Effector memory CD8-positive, alpha-beta T cell (primary cell): ENCODE results near the gene MARS1.
"Not testable (repeated sequence)": the region's sequence is repeated elsewhere in the genome, so short reads cannot be mapped to it uniquely, and the experiment has no call there.

Experiments used
- ATAC-seq: fragments of 150-1000 bp; cut with Tn5 transposase; replicated peaks from 2 replicates; pipeline ENCODE4 v1.10.0; 2021; ENCODE audit warnings: mild to moderate bottlenecking, moderate library complexity
- DNase-seq, 3 experiments: peaks; one replicate each; pipeline ENCODE4 v3.0.0; 2021
- H3K27ac Mint-ChIP-seq, 2 donors: one replicate each; pipeline ENCODE4 v1.8.0; 2022; ENCODE audit warnings: mild to moderate bottlenecking in 2 of 2, mixed read lengths in 2 of 2, moderate library complexity in 2 of 2
- H3K27me3 Mint-ChIP-seq, 2 donors: one replicate each; pipeline ENCODE4 v1.8.0; 2022; ENCODE audit warnings: mixed read lengths in 2 of 2
- H3K36me3 Mint-ChIP-seq: one replicate; pipeline ENCODE4 v1.8.0; 2022; ENCODE audit warnings: mild to moderate bottlenecking, moderate library complexity, mixed read lengths; ENCODE audit not compliant: insufficient read depth
- H3K4me1 Mint-ChIP-seq, 2 donors: one replicate each; pipeline ENCODE4 v1.8.0; 2022; ENCODE audit warnings: low read depth in 2 of 2, mixed read lengths in 2 of 2
- H3K4me3 Mint-ChIP-seq, 2 donors: one replicate each; pipeline ENCODE4 v1.8.0; 2022; ENCODE audit warnings: mild to moderate bottlenecking in 2 of 2, mixed read lengths in 2 of 2, moderate library complexity in 2 of 2
- H3K9me3 Mint-ChIP-seq, 2 donors: one replicate each; pipeline ENCODE4 v1.8.0; 2022; ENCODE audit warnings: mixed read lengths in 2 of 2

The MARS1 gene

DNA sequence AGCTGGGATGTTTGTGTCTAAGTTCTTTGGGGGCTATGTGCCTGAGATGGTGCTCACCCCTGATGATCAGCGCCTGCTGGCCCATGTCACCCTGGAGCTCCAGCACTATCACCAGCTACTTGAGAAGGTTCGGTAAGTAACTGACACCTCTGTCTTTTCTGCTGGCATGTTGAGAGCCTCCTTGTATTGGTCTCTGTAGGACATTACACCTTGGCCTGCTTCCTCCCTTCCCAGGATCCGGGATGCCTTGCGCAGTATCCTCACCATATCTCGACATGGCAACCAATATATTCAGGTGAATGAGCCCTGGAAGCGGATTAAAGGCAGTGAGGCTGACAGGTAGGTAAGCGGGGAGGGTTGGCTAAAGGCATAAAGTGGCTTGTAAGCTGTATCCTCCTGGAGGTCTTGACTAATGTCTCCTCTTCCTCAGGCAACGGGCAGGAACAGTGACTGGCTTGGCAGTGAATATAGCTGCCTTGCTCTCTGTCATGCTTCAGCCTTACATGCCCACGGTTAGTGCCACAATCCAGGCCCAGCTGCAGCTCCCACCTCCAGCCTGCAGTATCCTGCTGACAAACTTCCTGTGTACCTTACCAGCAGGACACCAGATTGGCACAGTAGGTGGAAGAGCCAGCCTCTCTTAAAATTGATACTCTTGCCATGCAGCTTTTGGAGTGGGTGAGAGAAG, 27.0 kb downstream of the MARS1 start:
- Mint-ChIP-seq H3K4me1 (peaks cover 21 to 26% of the 10 kb centered on the region in 2 donors), H3K27me3 (no peaks in the 10 kb centered on the region), H3K27ac (peak overlapping the region; percentile 31 to 32), H3K4me3 (no peak overlapping the region), H3K36me3 (peaks cover 95% of the 10 kb centered on the region), H3K9me3 (no peaks in the 10 kb centered on the region)
- ATAC-seq (no peak), DNase-seq (no peak)

DNA sequence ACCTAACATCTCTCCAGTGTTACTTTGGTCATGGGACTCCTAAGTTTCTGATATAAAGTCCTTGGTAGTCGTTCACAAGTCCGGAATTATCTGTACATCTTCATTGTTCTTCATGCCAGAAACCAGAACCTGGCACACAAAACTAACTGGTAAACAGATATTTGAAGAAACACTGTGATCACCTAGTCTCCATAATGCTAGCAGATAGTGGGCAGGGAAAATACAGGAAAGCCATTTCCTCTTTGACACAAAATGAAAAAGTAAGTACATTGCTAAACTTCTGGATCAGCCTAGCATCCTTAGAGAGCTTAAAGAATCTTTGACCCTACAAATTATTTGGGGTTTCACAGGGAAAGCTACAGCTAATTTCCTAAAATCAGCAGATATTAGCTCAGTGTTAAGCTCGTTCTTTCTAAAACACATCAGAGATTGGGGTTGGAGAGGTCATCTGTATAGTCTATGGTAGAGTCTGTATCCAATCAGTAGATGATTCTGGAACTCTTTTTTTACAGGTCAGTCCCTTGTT, 27.6 kb downstream of the MARS1 start:
- DNase-seq, result no peak
- peak overlapping the region; percentile 31 to 32 for H3K27ac Mint-ChIP-seq
- H3K4me1 Mint-ChIP-seq, result peaks cover 24 to 29% of the 10 kb centered on the region in 2 donors
- H3K9me3 Mint-ChIP-seq, result no peaks in the 10 kb centered on the region
- peaks cover 95% of the 10 kb centered on the region for H3K36me3 Mint-ChIP-seq
- H3K27me3 Mint-ChIP-seq, result no peaks in the 10 kb centered on the region
- no peak overlapping the region for H3K4me3 Mint-ChIP-seq
- no peak for ATAC-seq

DNA sequence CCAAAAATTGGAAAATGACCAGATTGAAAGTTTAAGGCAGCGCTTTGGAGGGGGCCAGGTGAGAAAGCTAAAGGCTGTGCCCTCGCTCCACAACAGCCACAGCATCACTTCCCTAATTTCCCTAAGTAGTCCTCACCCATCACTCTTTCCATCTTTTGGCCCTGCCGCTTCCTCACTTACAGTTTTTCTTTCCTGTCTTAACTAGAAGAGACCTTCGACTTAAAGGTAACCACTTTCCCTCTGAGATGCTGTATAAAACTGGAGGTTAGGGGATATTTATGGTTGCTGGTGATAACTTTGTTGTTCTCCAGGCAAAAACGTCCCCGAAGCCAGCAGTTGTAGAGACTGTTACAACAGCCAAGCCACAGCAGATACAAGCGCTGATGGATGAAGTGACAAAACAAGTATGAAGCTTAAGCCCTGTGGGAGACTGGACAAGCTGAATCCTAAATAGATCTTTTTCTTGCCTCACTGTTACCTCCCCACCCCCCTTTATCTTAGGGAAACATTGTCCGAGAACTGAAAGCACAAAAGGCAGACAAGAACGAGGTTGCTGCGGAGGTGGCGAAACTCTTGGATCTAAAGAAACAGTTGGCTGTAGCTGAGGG, 28.2 kb downstream of the MARS1 start:
- Mint-ChIP-seq H3K9me3 (no peaks in the 10 kb centered on the region), H3K4me1 (peaks cover 25 to 31% of the 10 kb centered on the region in 2 donors), H3K27me3 (no peaks in the 10 kb centered on the region), H3K27ac (no peak overlapping the region), H3K36me3 (peaks cover 98% of the 10 kb centered on the region), H3K4me3 (no peak overlapping the region)
- ATAC-seq (no peak), DNase-seq (no peak)

GRCh38 chr12:57516617-57517153, 28.8 kb downstream of the MARS1 start:
- ATAC-seq (no peak), DNase-seq (no peak)
- H3K27me3 Mint-ChIP-seq, result no peaks in the 10 kb centered on the region
- peaks cover 99% of the 10 kb centered on the region for H3K36me3 Mint-ChIP-seq
- H3K4me3 Mint-ChIP-seq, result peak overlapping the region in 1 of 2 donors; percentile 37
- peaks cover 31 to 35% of the 10 kb centered on the region in 2 donors for H3K4me1 Mint-ChIP-seq
- H3K27ac Mint-ChIP-seq, result no peak overlapping the region
- no peaks in the 10 kb centered on the region for H3K9me3 Mint-ChIP-seq

- peak overlapping the region in 1 of 2 donors; percentile 31 for H3K27ac Mint-ChIP-seq
- H3K4me1 Mint-ChIP-seq, result peaks cover 36 to 40% of the 10 kb centered on the region in 2 donors
- H3K27me3 Mint-ChIP-seq, result no peaks in the 10 kb centered on the region
Measured at GRCh38 chr12:57517187-57517586, 29.3 kb downstream of the MARS1 start.

DNA sequence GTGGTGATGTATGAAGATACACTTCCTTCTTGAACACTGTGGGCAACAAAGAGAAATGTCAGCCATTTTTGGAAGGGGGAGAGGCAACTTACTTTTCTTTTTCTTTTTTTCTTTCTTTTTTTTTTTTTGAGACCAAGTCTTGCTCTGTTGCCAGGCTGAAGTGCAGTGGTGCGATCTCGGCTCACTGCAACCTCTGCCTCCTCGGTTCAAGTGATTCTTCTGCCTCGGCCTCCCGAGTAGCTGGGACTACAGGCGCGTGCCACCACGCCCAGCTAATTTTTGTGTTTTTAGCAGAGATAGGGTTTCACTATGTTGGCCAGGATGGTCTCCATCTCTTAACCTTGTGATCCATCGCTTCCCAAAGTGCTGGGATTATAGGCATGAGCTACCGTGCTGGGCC, 29.9 kb downstream of the MARS1 start:
- Mint-ChIP-seq H3K36me3 (peaks cover 96% of the 10 kb centered on the region), H3K4me1 (peaks cover 36 to 39% of the 10 kb centered on the region in 2 donors), H3K27ac (peak overlapping the region; percentile 31 to 99)
- not testable (repeated sequence) for H3K9me3 Mint-ChIP-seq, DNase-seq, H3K4me3 Mint-ChIP-seq, ATAC-seq, H3K27me3 Mint-ChIP-seq

More at GRCh38 chr12:57517187-57517586, 29.3 kb downstream of the MARS1 start:
- no peaks in the 10 kb centered on the region for H3K9me3 Mint-ChIP-seq
- H3K36me3 Mint-ChIP-seq, result peaks cover 99% of the 10 kb centered on the region
- DNase-seq, result no peak
- H3K4me3 Mint-ChIP-seq, result peak overlapping the region in 1 of 2 donors; percentile 37
- no peak for ATAC-seq

DNA sequence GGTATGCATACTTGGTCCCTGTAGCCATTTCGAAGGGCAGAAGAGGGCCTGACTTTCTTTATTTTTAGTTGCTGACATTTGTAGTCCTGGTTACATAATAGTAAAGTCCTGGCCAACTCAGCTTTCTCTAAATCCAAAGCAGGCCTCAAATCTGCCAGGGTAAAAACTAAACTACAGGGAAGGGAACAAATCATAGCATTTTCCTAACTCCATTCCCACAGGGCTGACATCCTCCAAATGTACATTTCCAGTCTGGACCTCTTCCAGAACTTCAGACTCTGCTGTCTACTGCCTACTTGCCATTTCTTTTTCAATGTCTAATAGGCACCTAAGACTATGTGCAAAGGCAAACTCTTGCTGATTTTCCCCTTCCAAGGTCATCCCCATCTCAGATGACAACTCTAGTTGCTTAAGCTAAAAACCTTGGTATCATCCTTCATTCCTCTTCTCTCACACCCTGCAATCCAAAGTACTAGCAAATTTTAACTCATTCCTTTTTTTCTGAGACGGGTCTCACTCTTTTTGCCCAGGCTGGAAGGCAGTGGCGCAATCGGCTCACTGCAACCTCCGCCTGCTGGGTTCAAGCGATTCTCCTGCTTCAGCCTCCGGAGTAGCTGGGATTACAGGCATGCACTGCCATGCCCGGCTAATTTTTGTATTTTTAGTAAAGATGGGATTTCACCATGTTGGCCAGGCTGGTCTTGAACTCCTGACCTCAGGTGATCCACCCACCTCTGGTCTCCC, 30.5 kb downstream of the MARS1 start:
- H3K4me1 Mint-ChIP-seq, result peaks cover 40 to 43% of the 10 kb centered on the region in 2 donors
- H3K36me3 Mint-ChIP-seq, result peaks cover 94% of the 10 kb centered on the region
- no peaks in the 10 kb centered on the region for H3K27me3 Mint-ChIP-seq
- ATAC-seq, result no peak
- H3K27ac Mint-ChIP-seq, result peak overlapping the region; percentile 99
- no peak for DNase-seq
- H3K9me3 Mint-ChIP-seq, result no peaks in the 10 kb centered on the region
- H3K4me3 Mint-ChIP-seq, result peak overlapping the region; percentile 97 to 98

GRCh38 chr12:57518920-57519795, 31.3 kb downstream of the MARS1 start:
- Mint-ChIP-seq H3K4me1 (peaks cover 48 to 50% of the 10 kb centered on the region in 2 donors), H3K9me3 (no peaks in the 10 kb centered on the region), H3K27ac (peak overlapping the region; percentile 99), H3K4me3 (peak overlapping the region; percentile 97 to 98), H3K36me3 (peaks cover 92% of the 10 kb centered on the region), H3K27me3 (no peaks in the 10 kb centered on the region)
- no peak for DNase-seq
- ATAC-seq, result no peak

GRCh38 chr12:57519796-57520052, 31.9 kb downstream of the MARS1 start:
- Mint-ChIP-seq H3K4me1 (peaks cover 53 to 55% of the 10 kb centered on the region in 2 donors), H3K36me3 (peaks cover 89% of the 10 kb centered on the region), H3K27ac (peak overlapping the region; percentile 99), H3K4me3 (peak overlapping the region; percentile 97 to 98), H3K9me3 (no peaks in the 10 kb centered on the region), H3K27me3 (no peaks in the 10 kb centered on the region)
- ATAC-seq (no peak), DNase-seq (peak in 2 of 3 experiments; percentile 14 to 24)

- peak; percentile 71 for ATAC-seq
- no peaks in the 10 kb centered on the region for H3K27me3 Mint-ChIP-seq
- H3K36me3 Mint-ChIP-seq, result peaks cover 84% of the 10 kb centered on the region
- peak; percentile 99 for DNase-seq
- peak within 1 kb of the TSS; percentile 97 to 98 for H3K4me3 Mint-ChIP-seq
- H3K27ac Mint-ChIP-seq, result peak within 1 kb of the TSS; percentile 99
- H3K9me3 Mint-ChIP-seq, result no peaks in the 10 kb centered on the region
- H3K4me1 Mint-ChIP-seq, result peaks cover 57 to 58% of the 10 kb centered on the region in 2 donors
Measured at GRCh38 chr12:57520053-57520818, 32.4 kb downstream of the MARS1 start, which contains the start of gene DDIT3. DDIT3 (minus strand) TSS chr12:57520514; CDS start chr12:57517406, 3,108 bp downstream.

GRCh38 chr12:57521525-57522010, 33.7 kb downstream of the MARS1 start:
- DNase-seq, result no peak
- Mint-ChIP-seq H3K36me3 (peaks cover 78% of the 10 kb centered on the region), H3K4me3 (peak overlapping the region; percentile 97 to 98), H3K27ac (peak overlapping the region; percentile 99), H3K27me3 (no peaks in the 10 kb centered on the region), H3K9me3 (no peaks in the 10 kb centered on the region), H3K4me1 (peaks cover 61 to 69% of the 10 kb centered on the region in 2 donors)
- ATAC-seq, result no peak
